GM23338 (cell line): ENCODE measurements around the gene SUPT3H. TPM values are rescaled to one million over a fixed set of nuclear protein-coding genes. Genes with fewer than 3 reads are reported as not detected.

ENCODE experiments used
- ATAC-seq: fragments of 200-7000 bp; cut with Tn5 transposase; 3 replicates; pipeline ENCODE4 v1.9.1; 2020
- DNase-seq: peaks from one replicate; pipeline ENCODE4 v3.0.0-alpha.2; 2015; ENCODE audit warnings: low spot score
- H2AFZ ChIP-seq: fragments of 200-600 bp; sonication (generic); 2 replicates; pipeline ENCODE4 v1.8.0; 2016; ENCODE audit warnings: antibody characterized with exemption, mild to moderate bottlenecking, moderate library complexity
- H3F3A ChIP-seq: fragments of 200-600 bp; sonication (generic); replicated peaks from 2 replicates; pipeline ENCODE4 v1.8.0; 2017; ENCODE audit warnings: antibody characterized with exemption, mixed run types, low read depth
- H3K27ac ChIP-seq: fragments of 200-600 bp; sonication (generic); 2 replicates; pipeline ENCODE4 v1.6.1; 2016; ENCODE audit warnings: low read depth
- H3K27me3 ChIP-seq: fragments of 200-600 bp; sonication (generic); 2 replicates; pipeline ENCODE4 v1.8.0; 2016; ENCODE audit warnings: mild to moderate bottlenecking, mixed run types, moderate library complexity; ENCODE audit not compliant: insufficient read depth
- H3K36me3 ChIP-seq: fragments of 200-600 bp; sonication (generic); 2 replicates; pipeline ENCODE4 v1.8.0; 2016; ENCODE audit warnings: mild to moderate bottlenecking; ENCODE audit not compliant: insufficient read depth
- H3K4me1 ChIP-seq: fragments of 200-600 bp; sonication (generic); 2 replicates; pipeline ENCODE4 v1.8.0; 2016; ENCODE audit warnings: mild to moderate bottlenecking, moderate library complexity; ENCODE audit not compliant: insufficient read depth
- H3K4me2 ChIP-seq: fragments of 200-600 bp; sonication (generic); 2 replicates; pipeline ENCODE4 v1.7.1; 2017; ENCODE audit warnings: mixed run types
- H3K4me3 ChIP-seq: fragments of 200-600 bp; sonication (generic); 2 replicates; pipeline ENCODE4 v1.6.1; 2016; ENCODE audit warnings: mixed run types
- H3K79me2 ChIP-seq: fragments of 200-600 bp; sonication (generic); replicated peaks from 2 replicates; pipeline ENCODE4 v1.8.0; 2017; ENCODE audit warnings: mild to moderate bottlenecking; ENCODE audit not compliant: insufficient read depth
- H3K9me2 ChIP-seq: fragments of 200-600 bp; sonication (generic); 2 replicates; pipeline ENCODE4 v1.8.0; 2017; ENCODE audit not compliant: insufficient read depth
- H4K20me1 ChIP-seq: fragments of 200-600 bp; sonication (generic); replicated peaks from 2 replicates; pipeline ENCODE4 v1.8.0; 2017; ENCODE audit warnings: mild to moderate bottlenecking; ENCODE audit not compliant: insufficient read depth
- H3K27ac Mint-ChIP-seq: 2 replicates; pipeline ENCODE4 v1.8.0; 2020; ENCODE audit warnings: inconsistent platforms, mild to moderate bottlenecking, moderate library complexity, mixed read lengths
- H3K27me3 Mint-ChIP-seq: 3 replicates; pipeline ENCODE4 v1.8.0; 2022; ENCODE audit warnings: low read depth, mild to moderate bottlenecking, moderate library complexity, mixed read lengths, inconsistent platforms; ENCODE audit not compliant: insufficient read depth, poor library complexity
- H3K36me3 Mint-ChIP-seq: 3 replicates; pipeline ENCODE4 v1.8.0; 2021; ENCODE audit warnings: low read depth, mild to moderate bottlenecking, inconsistent platforms, moderate library complexity, mixed read lengths
- H3K4me1 Mint-ChIP-seq: 3 replicates; pipeline ENCODE4 v1.8.0; 2020; ENCODE audit warnings: mild to moderate bottlenecking, inconsistent platforms, mixed read lengths
- H3K4me3 Mint-ChIP-seq: 3 replicates; pipeline ENCODE4 v1.8.0; 2021; ENCODE audit warnings: moderate library complexity, mild to moderate bottlenecking, inconsistent platforms, mixed read lengths
- H3K9me3 Mint-ChIP-seq: 3 replicates; pipeline ENCODE4 v1.8.0; 2020; ENCODE audit warnings: moderate library complexity, mild to moderate bottlenecking, inconsistent platforms, mixed read lengths
- CREB1 ChIP-seq: fragments of 250-450 bp; sonication (Bioruptor Pico); IDR thresholded peaks from 2 replicates; pipeline ENCODE4 v1.5.0; 2020; ENCODE audit warnings: low read depth, mild to moderate bottlenecking, moderate library complexity
- CTCF ChIP-seq, 2 experiments: fragments of 200-600 bp in 1 of 2; sonication (generic) in 1 of 2; conservative IDR thresholded peaks; 2 replicates each; pipeline versions ENCODE4 v1.5.1 to v1.6.1; 2016 to 2017; ENCODE audit warnings: antibody characterized with exemption in 2 of 2, low read depth in 2 of 2, mild to moderate bottlenecking in 2 of 2, moderate library complexity in 1 of 2
- EZH2 ChIP-seq: fragments of 200-600 bp; sonication (generic); IDR thresholded peaks from one replicate; pipeline ENCODE4 v1.8.0; 2017; ENCODE audit warnings: antibody characterized with exemption, mild to moderate bottlenecking, low read depth; ENCODE audit not compliant: unreplicated experiment
- EZH2phosphoT487 ChIP-seq: fragments of 200-600 bp; sonication (generic); IDR thresholded peaks from one replicate; pipeline ENCODE4 v1.8.1; 2018; ENCODE audit warnings: antibody characterized with exemption; ENCODE audit not compliant: unreplicated experiment
- JUNB ChIP-seq: IDR thresholded peaks from one replicate; pipeline ENCODE4 v1.6.1; 2016; ENCODE audit warnings: antibody characterized with exemption; ENCODE audit not compliant: unreplicated experiment
- NANOG ChIP-seq: IDR thresholded peaks from 2 replicates; pipeline ENCODE4 v1.6.1; 2016; ENCODE audit warnings: antibody characterized with exemption, borderline replicate concordance
- POLR2AphosphoS5 ChIP-seq: IDR thresholded peaks from 2 replicates; pipeline ENCODE4 v1.6.1; 2016; ENCODE audit warnings: antibody characterized with exemption, low read depth
- REST ChIP-seq: IDR thresholded peaks from one replicate; pipeline ENCODE4 v1.6.1; 2018; ENCODE audit warnings: antibody characterized with exemption; ENCODE audit not compliant: unreplicated experiment
- STAT1 ChIP-seq: IDR thresholded peaks from one replicate; pipeline ENCODE4 v1.6.1; 2016; ENCODE audit warnings: antibody characterized with exemption; ENCODE audit not compliant: unreplicated experiment
- ZNF114 ChIP-seq: fragments of 250-450 bp; sonication (Bioruptor Pico); IDR thresholded peaks from 2 replicates; pipeline ENCODE4 v1.5.0; 2020; ENCODE audit warnings: mild to moderate bottlenecking, moderate library complexity
- ZNF331 ChIP-seq: fragments of 250-450 bp; sonication (Bioruptor Pico); IDR thresholded peaks from 2 replicates; pipeline ENCODE4 v1.5.0; 2020; ENCODE audit warnings: low read depth, mild to moderate bottlenecking, moderate library complexity
- ZNF462 ChIP-seq: fragments of 250-450 bp; sonication (Bioruptor Pico); IDR thresholded peaks from 2 replicates; pipeline ENCODE4 v1.5.0; 2020; ENCODE audit warnings: mild to moderate bottlenecking, moderate library complexity
- polyA plus RNA-seq: library from polyadenylated mRNA; unstranded; fragments of >200 nt; fragmentation: Nextera tagmentation; extraction: Ambion mirVana; gene quantifications from 2 replicates; pipeline ENCODE4 v1.2.1, GENCODE V29; 2016
- total RNA-seq: library from RNA; depleted of rRNA; stranded (reverse); fragments of >200 nt; shearing (Covaris generic); gene quantifications from 2 replicates; pipeline ENCODE4 v1.2.3, GENCODE V29; 2014

The SUPT3H gene
- total and polyA plus RNA-seq, 2 experiments from 2014 or later, result 11.4 to 30.1 TPM

DNA sequence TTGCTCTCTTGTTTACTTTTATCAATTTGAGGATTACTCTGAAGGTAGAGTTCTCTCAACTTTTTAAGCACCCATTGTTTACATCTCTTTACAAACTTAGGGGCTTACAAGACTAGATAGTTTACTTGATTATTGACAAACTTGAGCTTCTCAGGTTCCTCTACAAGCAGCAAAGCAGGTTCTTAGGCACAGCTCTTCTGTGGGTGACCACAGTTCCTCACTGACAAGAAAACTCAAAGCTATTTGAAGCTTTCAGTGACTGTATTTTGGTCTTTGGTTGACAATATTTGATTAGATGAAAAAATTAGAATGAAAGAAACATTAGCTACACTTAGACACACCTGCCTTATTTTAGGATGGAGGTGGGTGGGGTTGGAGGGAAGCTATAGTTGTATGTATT is 376.9 kb downstream of the SUPT3H start (continued):
- no peak for TF ChIP-seq CTCF (conservative IDR thresholded peaks at IDR 0.05; ENCODE audit: low read depth in 2 of 2)
- TF ChIP-seq ZNF114 (CRISPR knock-in tag), result no peak
- no peak for TF ChIP-seq NANOG

GRCh38 chr6:44999066-44999465 is 378.7 kb downstream of the SUPT3H start:
- Histone ChIP-seq H3F3A (no peaks in the 10 kb centered on the region), H3K4me1 (peaks cover 18% of the 10 kb centered on the region; the same call in 1 of the 2 replicates)

More at GRCh38 chr6:44999066-44999465, 378.7 kb downstream of the SUPT3H start:
- H3K4me3 ChIP-seq, result no peak overlapping the region
- H3K79me2 ChIP-seq, result no peaks in the 10 kb centered on the region
- H3K27ac ChIP-seq, result no peak overlapping the region
- Mint-ChIP-seq H3K9me3 (no peaks in the 10 kb centered on the region), H3K27me3 (peaks cover 1% of the 10 kb centered on the region), H3K36me3 (no peaks in the 10 kb centered on the region), H3K4me1 (peaks cover 15% of the 10 kb centered on the region; the same call in 2 of the 3 replicates), H3K4me3 (no peak overlapping the region), H3K27ac (peak overlapping the region; percentile 28)
- no peaks in the 10 kb centered on the region for H3K27me3 ChIP-seq
- DNase-seq, result no peak
- no peak overlapping the region for H3K4me2 ChIP-seq
- no peaks in the 10 kb centered on the region for H3K9me2 ChIP-seq
- H3K36me3 ChIP-seq, result no peaks in the 10 kb centered on the region
- no peak for ATAC-seq
- TF ChIP-seq NANOG (no peak), CREB1 (CRISPR knock-in tag) (no peak), ZNF331 (no peak), CTCF (conservative IDR thresholded peaks at IDR 0.05; ENCODE audit: low read depth in 2 of 2) (no peak), ZNF462 (no peak), REST (no peak), ZNF114 (CRISPR knock-in tag) (no peak), EZH2phosphoT487 (no peak), EZH2 (no peak), STAT1 (no peak), POLR2AphosphoS5 (no peak), JUNB (no peak)
- H4K20me1 ChIP-seq, result no peaks in the 10 kb centered on the region
- H2AFZ ChIP-seq, result no peak overlapping the region
